Measurements from ENCODE around the gene RUNX3.

GRCh38 chr1:24914226-24915069 lies 15.6 kb downstream of the RUNX3 start:
- TF ChIP-seq CTCF (conservative IDR thresholded peaks at IDR 0.05 in 1 of 2, IDR thresholded peaks at IDR 0.05 in 1 of 2; ENCODE audit: low read depth in 1 of 2, low read length in 2 of 2) (no peak), EZH2 (IDR thresholded peaks at IDR 0.05; ENCODE audit: low read length, missing control alignments) (no peak)

Data from fibroblast of lung (primary cell).